HK-2 (cell line): ENCODE results near the gene FAM217B.

Experiments used
- DNase-seq: peaks from one replicate; pipeline ENCODE4 v3.0.0-alpha.2; 2018; ENCODE audit not compliant: unreplicated experiment

Gene FAM217B

GRCh38 chr20:59976156-59976782 lies 36.1 kb downstream of the FAM217B start:
- no peak for DNase-seq

- DNase-seq: no peak
Observed at GRCh38 chr20:59977086-59977485, 36.9 kb downstream of the FAM217B start.

GRCh38 chr20:59983076-59983475 lies 42.9 kb downstream of the FAM217B start:
- DNase-seq: no peak

GRCh38 chr20:59984541-59984940 lies 44.4 kb downstream of the FAM217B start:
- no peak for DNase-seq

GRCh38 chr20:59985164-59985563 lies 45.0 kb downstream of the FAM217B start:
- DNase-seq: no peak

- no peak for DNase-seq
Observed at GRCh38 chr20:59985864-59986263, 45.7 kb downstream of the FAM217B start.

GRCh38 chr20:59987135-59987534 lies 46.9 kb downstream of the FAM217B start:
- DNase-seq: no peak

- peak; percentile 89 for DNase-seq
Observed at GRCh38 chr20:59988141-59988540, 48.0 kb downstream of the FAM217B start.

- no peak for DNase-seq
Observed at GRCh38 chr20:59992526-59993084, 52.4 kb downstream of the FAM217B start.

- DNase-seq: no peak
Observed at GRCh38 chr20:59993736-59994430, 53.7 kb downstream of the FAM217B start.

- no peak for DNase-seq
Observed at GRCh38 chr20:59994697-59995122, 54.5 kb downstream of the FAM217B start.

GRCh38 chr20:59996108-59996507 lies 55.9 kb downstream of the FAM217B start:
- no peak for DNase-seq

GRCh38 chr20:59997896-59998295 lies 57.7 kb downstream of the FAM217B start:
- no peak for DNase-seq
